ENCODE measurements around the gene C10orf143. TPM values are rescaled to one million over a fixed set of nuclear protein-coding genes. Genes with fewer than 3 reads are reported as not detected.

C10orf143 gene
- total RNA-seq, 4 donors from 2014 or later: 1.1 to 4.9 (median 1.4) TPM

DNA sequence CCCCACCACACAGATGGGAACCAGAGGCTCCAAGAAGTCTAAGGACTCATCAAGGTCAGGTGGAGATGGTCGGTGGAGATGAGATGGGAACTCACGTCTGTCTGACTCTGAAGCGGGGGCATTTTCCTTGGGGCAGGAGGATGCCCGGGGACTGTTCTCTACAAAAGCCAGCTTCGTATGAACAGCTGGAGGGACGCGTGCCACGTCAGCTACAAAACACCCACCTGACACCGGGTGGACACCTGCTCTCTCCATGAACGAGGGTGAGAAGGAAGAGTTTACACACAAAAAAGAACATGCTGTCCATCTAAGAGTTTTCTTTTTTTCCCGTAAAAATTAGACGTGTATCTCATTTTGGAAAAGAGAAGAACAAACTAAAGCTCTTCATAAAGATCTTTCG is 47.7 kb downstream of the C10orf143 start:
- TF ChIP-seq, protein P1, sequence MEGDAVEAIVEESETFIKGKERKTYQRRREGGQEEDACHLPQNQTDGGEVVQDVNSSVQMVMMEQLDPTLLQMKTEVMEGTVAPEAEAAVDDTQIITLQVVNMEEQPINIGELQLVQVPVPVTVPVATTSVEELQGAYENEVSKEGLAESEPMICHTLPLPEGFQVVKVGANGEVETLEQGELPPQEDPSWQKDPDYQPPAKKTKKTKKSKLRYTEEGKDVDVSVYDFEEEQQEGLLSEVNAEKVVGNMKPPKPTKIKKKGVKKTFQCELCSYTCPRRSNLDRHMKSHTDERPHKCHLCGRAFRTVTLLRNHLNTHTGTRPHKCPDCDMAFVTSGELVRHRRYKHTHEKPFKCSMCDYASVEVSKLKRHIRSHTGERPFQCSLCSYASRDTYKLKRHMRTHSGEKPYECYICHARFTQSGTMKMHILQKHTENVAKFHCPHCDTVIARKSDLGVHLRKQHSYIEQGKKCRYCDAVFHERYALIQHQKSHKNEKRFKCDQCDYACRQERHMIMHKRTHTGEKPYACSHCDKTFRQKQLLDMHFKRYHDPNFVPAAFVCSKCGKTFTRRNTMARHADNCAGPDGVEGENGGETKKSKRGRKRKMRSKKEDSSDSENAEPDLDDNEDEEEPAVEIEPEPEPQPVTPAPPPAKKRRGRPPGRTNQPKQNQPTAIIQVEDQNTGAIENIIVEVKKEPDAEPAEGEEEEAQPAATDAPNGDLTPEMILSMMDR (IDR thresholded peaks at IDR 0.05; ENCODE audit: low read depth): no peak

DNA sequence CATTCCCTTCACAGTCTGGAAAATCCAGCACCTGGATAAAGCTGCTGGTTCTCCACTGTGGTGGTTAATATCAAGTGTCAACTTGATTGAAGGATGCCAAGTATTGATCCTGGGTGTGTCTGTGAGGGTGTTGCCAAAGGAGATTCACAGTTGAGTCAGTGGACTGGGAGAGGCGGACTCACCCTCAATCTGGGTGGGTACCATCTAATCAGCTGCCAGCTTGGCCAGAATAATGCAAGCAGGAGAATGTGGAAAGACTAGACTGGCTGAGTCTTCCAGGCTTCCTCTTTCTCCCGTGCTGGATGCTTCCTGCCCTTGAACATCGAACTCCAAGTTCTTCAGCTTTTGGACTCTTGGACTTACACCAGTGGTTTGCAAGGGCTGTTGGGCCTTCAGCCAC is 48.4 kb downstream of the C10orf143 start:
- TF ChIP-seq, protein P1 (IDR thresholded peaks at IDR 0.05; ENCODE audit: low read depth): no peak

DNA sequence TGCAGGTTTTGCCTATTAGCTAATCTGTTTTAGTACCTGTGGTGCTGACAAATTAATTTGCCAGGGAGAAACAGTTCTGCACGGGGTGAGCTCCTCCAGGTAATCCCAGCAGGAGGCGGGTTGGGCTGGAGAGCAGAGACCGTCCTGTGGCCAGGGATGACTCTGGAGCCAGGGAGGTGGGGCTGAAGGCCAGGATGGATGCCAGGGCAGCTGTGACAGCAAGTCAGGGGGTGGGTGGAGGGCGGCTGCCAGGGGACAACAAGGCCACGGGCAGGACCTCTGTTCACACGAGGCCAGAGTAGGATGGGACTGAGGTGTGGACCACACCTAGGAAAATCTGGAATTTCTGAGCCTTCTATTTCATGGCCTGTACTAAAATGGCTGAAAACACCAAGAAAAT is 48.9 kb downstream of the C10orf143 start:
- TF ChIP-seq, protein P1 (IDR thresholded peaks at IDR 0.05; ENCODE audit: low read depth): no peak

DNA sequence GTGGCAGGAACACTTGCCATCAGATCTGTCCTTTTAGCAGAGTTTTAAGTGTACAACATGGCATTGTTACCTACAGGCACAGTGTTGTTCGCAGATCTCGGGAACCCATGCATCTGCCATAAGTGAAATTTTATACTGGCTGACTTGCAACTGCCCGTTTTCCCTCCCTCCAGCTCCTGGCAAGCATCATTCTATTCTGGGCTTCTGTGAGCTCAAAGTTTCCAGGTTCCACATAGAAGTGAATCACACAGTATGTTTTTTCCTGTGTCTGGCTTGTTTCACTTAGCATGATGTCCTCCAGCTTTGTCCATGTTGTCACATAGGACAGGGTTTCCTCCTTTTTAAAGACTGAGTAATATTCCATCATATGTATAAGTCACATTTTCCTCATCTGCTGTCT is 56.6 kb downstream of the C10orf143 start:
- TF ChIP-seq, protein P1 (IDR thresholded peaks at IDR 0.05; ENCODE audit: low read depth): no peak

DNA sequence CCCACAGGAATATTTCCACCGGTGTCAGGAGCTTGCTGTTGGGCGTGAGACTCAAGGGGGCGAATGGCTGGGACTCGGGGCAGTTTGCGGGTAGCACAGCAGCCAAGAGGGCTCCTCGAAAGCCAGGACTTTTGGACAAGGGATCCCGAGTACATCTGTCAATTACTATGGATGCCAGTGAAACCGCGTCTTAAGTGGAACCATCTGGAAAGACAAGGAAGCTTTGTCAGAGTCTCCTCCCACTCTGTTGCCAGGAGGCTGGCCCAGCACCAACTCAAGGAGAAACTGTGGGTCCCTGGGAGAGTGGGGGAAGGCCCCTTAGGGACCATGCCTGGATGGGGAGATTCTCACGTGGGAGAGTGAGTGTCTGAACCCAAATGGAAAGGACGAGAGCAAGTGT is 57.1 kb downstream of the C10orf143 start:
- TF ChIP-seq, protein P1 (IDR thresholded peaks at IDR 0.05; ENCODE audit: low read depth): no peak

DNA sequence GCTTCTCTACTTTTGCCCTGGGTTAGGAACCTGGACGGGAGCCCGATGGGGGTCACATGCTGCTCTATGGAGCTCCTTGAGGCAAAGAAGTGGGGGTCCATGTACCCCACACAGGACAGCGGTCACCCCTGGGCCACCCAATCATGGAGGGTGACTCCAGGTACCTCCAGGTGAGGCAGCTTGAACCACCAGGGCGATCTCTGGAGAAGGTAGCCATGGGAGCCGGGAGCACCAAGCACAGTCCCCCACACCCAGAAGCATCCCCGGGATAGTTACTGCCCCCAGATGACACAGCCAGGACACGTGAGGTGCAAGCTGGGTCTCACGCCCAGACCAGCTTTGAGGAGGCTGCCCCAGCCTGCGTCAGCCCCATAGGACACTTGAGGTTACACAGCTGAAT is 58.4 kb downstream of the C10orf143 start:
- TF ChIP-seq, protein P1 (IDR thresholded peaks at IDR 0.05; ENCODE audit: low read depth): no peak

DNA sequence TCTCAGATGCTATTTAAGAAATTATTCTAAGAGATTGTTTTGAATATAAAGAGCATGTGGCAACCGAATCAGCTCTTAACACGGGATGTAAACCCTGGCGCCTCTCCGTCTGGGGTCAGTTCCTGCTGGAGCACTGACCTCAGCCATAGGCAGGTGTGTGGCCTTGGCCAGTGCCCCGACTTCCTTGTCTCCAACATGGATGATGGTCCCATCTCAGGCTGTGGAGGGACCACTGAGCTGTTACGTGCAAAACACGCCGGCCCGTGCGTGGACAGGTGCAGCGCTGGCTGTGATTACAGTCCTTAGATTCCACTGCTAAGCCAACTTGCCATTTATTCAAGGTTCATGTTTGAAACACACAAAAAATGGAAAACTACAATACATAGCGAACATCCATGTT is 59.9 kb downstream of the C10orf143 start:
- TF ChIP-seq, protein P1 (IDR thresholded peaks at IDR 0.05; ENCODE audit: low read depth): no peak
